ENCODE results near the gene NCOR1.
"Not testable (repeated sequence)": the region's sequence is repeated elsewhere in the genome, so short reads cannot be mapped to it uniquely, and the experiment has no call there.

The NCOR1 gene

DNA sequence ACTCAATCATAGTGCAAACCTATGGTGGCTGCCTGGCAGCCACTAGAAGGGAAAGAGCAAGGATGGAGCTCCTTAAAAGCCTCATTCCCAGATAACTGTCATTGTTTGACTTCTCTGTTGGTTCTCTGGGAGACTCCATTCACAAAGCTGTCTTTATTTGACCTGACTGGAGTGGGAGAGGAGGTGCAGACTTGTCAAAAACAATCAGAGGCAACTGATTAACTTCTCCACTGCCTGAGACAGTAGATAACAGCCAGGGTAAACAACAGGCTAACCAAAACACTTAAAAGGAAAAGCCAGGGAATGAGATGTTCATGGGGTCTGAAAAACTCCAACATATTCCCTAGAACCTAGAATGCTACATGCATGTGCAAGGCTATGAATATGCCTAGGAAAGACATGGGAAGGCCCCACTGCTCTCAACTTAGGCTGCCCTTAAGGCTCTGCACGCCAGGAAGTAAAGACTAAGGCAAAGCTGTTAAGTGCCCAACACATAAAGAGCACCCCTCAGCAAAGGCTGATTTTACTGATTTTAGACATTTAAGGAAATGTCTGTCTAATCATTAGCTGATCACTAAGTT lies 133.7 kb downstream of the NCOR1 start:
- peaks cover 0 to 7% (median 0%) of the 10 kb centered on the region in 5 donors for H3K4me1 ChIP-seq (ENCODE audit: control insufficient read depth in 5 of 5, insufficient read depth in 5 of 5, low read length in 5 of 5)
- no peak overlapping the region for H3K4me3 ChIP-seq (ENCODE audit: low read depth in 1 of 5, low read length in 5 of 5)
- H3K36me3 ChIP-seq (ENCODE audit: control insufficient read depth in 5 of 5, insufficient read depth in 5 of 5, low read length in 5 of 5) = peaks cover 27 to 52% (median 48%) of the 10 kb centered on the region in 5 donors
- no peaks in the 10 kb centered on the region for H3K9me3 ChIP-seq (ENCODE audit: control insufficient read depth in 5 of 5, low read length in 5 of 5)
- no peak overlapping the region for H3K9ac ChIP-seq (ENCODE audit: low read length in 5 of 5)
- H3K27me3 ChIP-seq (ENCODE audit: control insufficient read depth in 5 of 5, insufficient read depth in 4 of 5, low read length in 5 of 5) = no peaks in the 10 kb centered on the region
- H3K27ac ChIP-seq (ENCODE audit: low read depth, low read length) = no peak overlapping the region

DNA sequence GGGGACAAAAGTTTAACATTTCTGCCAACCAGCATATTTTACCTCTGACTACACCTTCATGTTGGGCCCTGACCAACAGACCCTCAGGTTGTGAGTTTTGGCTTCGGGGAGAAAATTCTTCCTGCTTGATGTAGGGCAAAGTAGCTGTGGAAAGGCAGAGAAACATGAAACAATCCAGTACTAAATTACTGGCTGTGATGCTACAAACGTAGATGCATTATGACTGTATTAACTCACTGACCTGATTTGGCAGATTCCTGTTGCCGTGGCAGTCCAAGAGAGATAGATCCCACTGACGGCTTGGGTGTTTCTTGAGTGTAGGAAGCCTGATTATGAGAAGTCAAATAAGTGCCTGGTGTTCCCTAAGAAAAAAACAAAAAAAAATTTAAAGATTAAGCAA lies 135.0 kb downstream of the NCOR1 start:
- no peak overlapping the region for H3K27ac ChIP-seq (ENCODE audit: low read depth, low read length)
- no peak overlapping the region for H3K4me3 ChIP-seq (ENCODE audit: low read depth in 1 of 5, low read length in 5 of 5)
- no peak overlapping the region for H3K9ac ChIP-seq (ENCODE audit: low read length in 5 of 5)
- H3K36me3 ChIP-seq (ENCODE audit: control insufficient read depth in 5 of 5, insufficient read depth in 5 of 5, low read length in 5 of 5) = peaks cover 37 to 54% (median 52%) of the 10 kb centered on the region in 5 donors
- H3K9me3 ChIP-seq (ENCODE audit: control insufficient read depth in 5 of 5, low read length in 5 of 5) = no peaks in the 10 kb centered on the region
- peaks cover 0 to 6% (median 0%) of the 10 kb centered on the region in 5 donors for H3K4me1 ChIP-seq (ENCODE audit: control insufficient read depth in 5 of 5, insufficient read depth in 5 of 5, low read length in 5 of 5)
- H3K27me3 ChIP-seq (ENCODE audit: control insufficient read depth in 5 of 5, insufficient read depth in 4 of 5, low read length in 5 of 5) = no peaks in the 10 kb centered on the region

DNA sequence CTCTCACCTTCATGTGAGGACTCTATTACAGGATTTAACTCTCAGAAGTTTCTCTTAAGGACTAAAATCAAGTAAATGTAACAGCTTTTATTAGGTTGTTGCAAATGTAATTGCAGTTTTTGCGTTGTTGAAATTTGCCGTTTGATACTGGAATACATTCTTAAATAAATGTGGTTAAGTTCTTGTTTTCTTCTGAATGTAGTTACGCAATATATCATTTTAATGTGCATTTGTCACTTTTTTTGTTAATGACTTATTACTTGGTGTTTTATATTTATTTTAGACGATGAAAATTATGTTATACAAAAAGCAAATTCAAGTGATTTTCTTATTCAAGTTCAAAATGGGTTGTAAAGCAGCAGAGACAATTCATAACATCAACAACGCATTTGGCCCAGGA lies 139.4 kb downstream of the NCOR1 start:
- Histone ChIP-seq H3K27ac (ENCODE audit: low read depth, low read length) (no peak overlapping the region), H3K27me3 (ENCODE audit: control insufficient read depth in 5 of 5, insufficient read depth in 4 of 5, low read length in 5 of 5) (no peaks in the 10 kb centered on the region)

GRCh38 chr17:16074423-16074822 lies 140.9 kb downstream of the NCOR1 start:
- Histone ChIP-seq H3K36me3 (ENCODE audit: control insufficient read depth in 5 of 5, insufficient read depth in 5 of 5, low read length in 5 of 5) (peaks cover 62 to 88% (median 75%) of the 10 kb centered on the region in 5 donors), H3K4me1 (ENCODE audit: control insufficient read depth in 5 of 5, insufficient read depth in 5 of 5, low read length in 5 of 5) (no peaks in the 10 kb centered on the region), H3K9me3 (ENCODE audit: control insufficient read depth in 5 of 5, low read length in 5 of 5) (no peaks in the 10 kb centered on the region), H3K9ac (ENCODE audit: low read length in 5 of 5) (no peak overlapping the region), H3K4me3 (ENCODE audit: low read depth in 1 of 5, low read length in 5 of 5) (no peak overlapping the region), H3K27ac (ENCODE audit: low read depth, low read length) (no peak overlapping the region), H3K27me3 (ENCODE audit: control insufficient read depth in 5 of 5, insufficient read depth in 4 of 5, low read length in 5 of 5) (no peaks in the 10 kb centered on the region)

More for the DNA sequence above, 139.4 kb downstream of the NCOR1 start:
- H3K4me3 ChIP-seq (ENCODE audit: low read depth in 1 of 5, low read length in 5 of 5) = no peak overlapping the region
- no peak overlapping the region for H3K9ac ChIP-seq (ENCODE audit: low read length in 5 of 5)
- H3K4me1 ChIP-seq (ENCODE audit: control insufficient read depth in 5 of 5, insufficient read depth in 5 of 5, low read length in 5 of 5) = no peaks in the 10 kb centered on the region
- H3K9me3 ChIP-seq (ENCODE audit: control insufficient read depth in 5 of 5, low read length in 5 of 5) = no peaks in the 10 kb centered on the region
- peaks cover 59 to 83% (median 69%) of the 10 kb centered on the region in 5 donors for H3K36me3 ChIP-seq (ENCODE audit: control insufficient read depth in 5 of 5, insufficient read depth in 5 of 5, low read length in 5 of 5)

- Histone ChIP-seq H3K27me3 (ENCODE audit: control insufficient read depth in 5 of 5, insufficient read depth in 4 of 5, low read length in 5 of 5) (no peaks in the 10 kb centered on the region), H3K9me3 (ENCODE audit: control insufficient read depth in 5 of 5, low read length in 5 of 5) (no peaks in the 10 kb centered on the region), H3K36me3 (ENCODE audit: control insufficient read depth in 5 of 5, insufficient read depth in 5 of 5, low read length in 5 of 5) (peaks cover 59 to 87% (median 73%) of the 10 kb centered on the region in 5 donors), H3K27ac (ENCODE audit: low read depth, low read length) (no peak overlapping the region), H3K4me3 (ENCODE audit: low read depth in 1 of 5, low read length in 5 of 5) (no peak overlapping the region), H3K4me1 (ENCODE audit: control insufficient read depth in 5 of 5, insufficient read depth in 5 of 5, low read length in 5 of 5) (no peaks in the 10 kb centered on the region), H3K9ac (ENCODE audit: low read length in 5 of 5) (no peak overlapping the region)
Measured at GRCh38 chr17:16073845-16074244, 141.5 kb downstream of the NCOR1 start.

DNA sequence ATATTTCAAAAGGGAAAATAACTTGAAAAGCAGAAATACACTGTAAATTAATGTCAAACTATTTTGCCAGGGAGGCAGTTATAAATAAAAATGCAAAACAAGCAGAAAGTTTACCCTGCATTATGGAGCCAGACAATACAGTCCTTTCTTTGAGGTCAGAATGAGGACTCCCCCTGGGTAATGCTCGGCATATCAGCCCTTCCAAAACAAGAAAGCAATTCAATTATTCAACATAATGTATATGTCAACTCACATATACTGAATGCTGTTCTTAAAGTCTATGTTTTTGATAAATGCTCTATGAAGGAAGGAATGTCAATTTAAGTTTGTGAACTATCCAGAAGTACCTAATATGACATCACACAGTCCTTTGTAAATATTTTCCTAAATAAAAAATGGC lies 143.3 kb downstream of the NCOR1 start:
- H3K36me3 ChIP-seq (ENCODE audit: control insufficient read depth in 5 of 5, insufficient read depth in 5 of 5, low read length in 5 of 5) = peaks cover 64 to 87% (median 72%) of the 10 kb centered on the region in 5 donors

GRCh38 chr17:16068323-16068722 lies 147.0 kb downstream of the NCOR1 start:
- Histone ChIP-seq H3K4me3 (ENCODE audit: low read depth in 1 of 5, low read length in 5 of 5) (no peak overlapping the region), H3K27ac (ENCODE audit: low read depth, low read length) (no peak overlapping the region), H3K36me3 (ENCODE audit: control insufficient read depth in 5 of 5, insufficient read depth in 5 of 5, low read length in 5 of 5) (peaks cover 61 to 88% (median 76%) of the 10 kb centered on the region in 5 donors), H3K4me1 (ENCODE audit: control insufficient read depth in 5 of 5, insufficient read depth in 5 of 5, low read length in 5 of 5) (no peaks in the 10 kb centered on the region), H3K9ac (ENCODE audit: low read length in 5 of 5) (no peak overlapping the region), H3K27me3 (ENCODE audit: control insufficient read depth in 5 of 5, insufficient read depth in 4 of 5, low read length in 5 of 5) (no peaks in the 10 kb centered on the region), H3K9me3 (ENCODE audit: control insufficient read depth in 5 of 5, low read length in 5 of 5) (no peaks in the 10 kb centered on the region)

More for the DNA sequence above, 143.3 kb downstream of the NCOR1 start:
- H3K9me3 ChIP-seq (ENCODE audit: control insufficient read depth in 5 of 5, low read length in 5 of 5) = no peaks in the 10 kb centered on the region
- H3K9ac ChIP-seq (ENCODE audit: low read length in 5 of 5) = no peak overlapping the region
- H3K4me3 ChIP-seq (ENCODE audit: low read depth in 1 of 5, low read length in 5 of 5) = no peak overlapping the region
- no peaks in the 10 kb centered on the region for H3K4me1 ChIP-seq (ENCODE audit: control insufficient read depth in 5 of 5, insufficient read depth in 5 of 5, low read length in 5 of 5)
- H3K27me3 ChIP-seq (ENCODE audit: control insufficient read depth in 5 of 5, insufficient read depth in 4 of 5, low read length in 5 of 5) = no peaks in the 10 kb centered on the region
- no peak overlapping the region for H3K27ac ChIP-seq (ENCODE audit: low read depth, low read length)

DNA sequence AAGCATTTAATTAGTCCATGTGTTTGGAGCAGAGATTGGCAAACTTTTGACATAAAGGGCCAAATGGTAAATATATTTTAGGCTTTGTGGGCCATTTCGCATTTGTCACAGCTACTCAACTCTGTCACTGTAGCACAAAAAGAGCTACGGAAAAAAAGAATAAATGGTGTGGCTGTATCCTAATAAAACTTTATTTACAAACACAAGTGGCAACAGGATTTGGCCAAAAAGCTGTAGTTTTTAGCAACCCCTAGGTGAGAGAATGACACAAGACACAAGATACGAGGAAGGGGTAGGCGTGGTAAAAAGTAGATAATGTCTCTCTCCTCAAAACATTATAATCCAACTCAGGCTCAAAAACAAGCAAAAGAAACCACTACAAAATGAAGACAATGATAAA lies 149.2 kb downstream of the NCOR1 start:
- Histone ChIP-seq H3K9me3 (ENCODE audit: control insufficient read depth in 5 of 5, low read length in 5 of 5) (no peaks in the 10 kb centered on the region), H3K9ac (ENCODE audit: low read length in 5 of 5) (no peak overlapping the region), H3K4me3 (ENCODE audit: low read depth in 1 of 5, low read length in 5 of 5) (no peak overlapping the region), H3K4me1 (ENCODE audit: control insufficient read depth in 5 of 5, insufficient read depth in 5 of 5, low read length in 5 of 5) (no peaks in the 10 kb centered on the region), H3K27me3 (ENCODE audit: control insufficient read depth in 5 of 5, insufficient read depth in 4 of 5, low read length in 5 of 5) (no peaks in the 10 kb centered on the region), H3K36me3 (ENCODE audit: control insufficient read depth in 5 of 5, insufficient read depth in 5 of 5, low read length in 5 of 5) (peaks cover 58 to 90% (median 86%) of the 10 kb centered on the region in 5 donors), H3K27ac (ENCODE audit: low read depth, low read length) (no peak overlapping the region)

- H3K36me3 ChIP-seq (ENCODE audit: control insufficient read depth in 5 of 5, insufficient read depth in 5 of 5, low read length in 5 of 5) = peaks cover 60 to 89% (median 81%) of the 10 kb centered on the region in 5 donors
- H3K27me3 ChIP-seq (ENCODE audit: control insufficient read depth in 5 of 5, insufficient read depth in 4 of 5, low read length in 5 of 5) = no peaks in the 10 kb centered on the region
- no peak overlapping the region for H3K9ac ChIP-seq (ENCODE audit: low read length in 5 of 5)
- H3K27ac ChIP-seq (ENCODE audit: low read depth, low read length) = no peak overlapping the region
- no peaks in the 10 kb centered on the region for H3K4me1 ChIP-seq (ENCODE audit: control insufficient read depth in 5 of 5, insufficient read depth in 5 of 5, low read length in 5 of 5)
- no peak overlapping the region for H3K4me3 ChIP-seq (ENCODE audit: low read depth in 1 of 5, low read length in 5 of 5)
- H3K9me3 ChIP-seq (ENCODE audit: control insufficient read depth in 5 of 5, low read length in 5 of 5) = no peaks in the 10 kb centered on the region
Measured at GRCh38 chr17:16061631-16062030, 153.7 kb downstream of the NCOR1 start.

DNA sequence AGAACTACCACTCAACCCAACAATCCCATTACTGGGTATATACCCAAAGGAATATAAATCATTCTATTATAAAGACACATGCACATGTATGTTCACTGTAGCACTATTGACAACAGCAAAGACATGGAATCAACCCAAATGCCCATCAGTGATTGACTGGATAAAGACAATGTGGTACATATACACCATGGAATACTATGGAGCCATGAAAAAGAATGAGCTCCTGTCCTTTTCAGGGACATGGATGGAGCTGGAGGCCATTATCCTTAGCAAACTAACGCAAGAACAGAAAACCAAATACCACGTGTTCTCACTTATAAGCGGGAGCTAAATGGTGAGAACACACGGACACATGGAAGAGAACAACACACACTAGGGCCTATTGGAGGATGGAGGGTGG lies 160.2 kb downstream of the NCOR1 start:
- not testable (repeated sequence) for H3K27ac ChIP-seq (ENCODE audit: low read depth, low read length); H3K4me1 ChIP-seq (ENCODE audit: control insufficient read depth in 5 of 5, insufficient read depth in 5 of 5, low read length in 5 of 5); H3K9me3 ChIP-seq (ENCODE audit: control insufficient read depth in 5 of 5, low read length in 5 of 5); H3K4me3 ChIP-seq (ENCODE audit: low read depth in 1 of 5, low read length in 5 of 5); H3K27me3 ChIP-seq (ENCODE audit: control insufficient read depth in 5 of 5, insufficient read depth in 4 of 5, low read length in 5 of 5); H3K9ac ChIP-seq (ENCODE audit: low read length in 5 of 5)
- H3K36me3 ChIP-seq (ENCODE audit: control insufficient read depth in 5 of 5, insufficient read depth in 5 of 5, low read length in 5 of 5) = peaks cover 31 to 63% (median 42%) of the 10 kb centered on the region in 5 donors

Data from subcutaneous abdominal adipose tissue (tissue), 5 donors.